HG03159 (cell line): Measurements from ENCODE around the gene ENAH.
A peak's percentile ranks its signal among the peaks of the same experiment; 100 is the strongest.

ENCODE experiments used
- ATAC-seq: cut with Tn5 transposase; IDR thresholded peaks from one replicate; pipeline ENCODE4 v1.9.1; 2021; ENCODE audit warnings: mild to moderate bottlenecking, moderate library complexity; ENCODE audit not compliant: unreplicated experiment

The ENAH gene

GRCh38 chr1:225506727-225507126 is 146.2 kb downstream of the ENAH start:
- no peak for ATAC-seq

GRCh38 chr1:225504776-225505175 is 148.1 kb downstream of the ENAH start:
- ATAC-seq = no peak

- no peak for ATAC-seq
Measured at GRCh38 chr1:225500624-225501192, 152.2 kb downstream of the ENAH start.

- ATAC-seq = no peak
Measured at GRCh38 chr1:225498549-225499136, 154.3 kb downstream of the ENAH start.

GRCh38 chr1:225494789-225495359 is 158.0 kb downstream of the ENAH start:
- ATAC-seq = no peak

GRCh38 chr1:225493591-225494246 is 159.2 kb downstream of the ENAH start:
- no peak for ATAC-seq

GRCh38 chr1:225488676-225489075 is 164.2 kb downstream of the ENAH start:
- ATAC-seq = no peak

- no peak for ATAC-seq
Measured at GRCh38 chr1:225486856-225487255, 166.1 kb downstream of the ENAH start.

- no peak for ATAC-seq
Measured at GRCh38 chr1:225485991-225486530, 166.9 kb downstream of the ENAH start.

GRCh38 chr1:225485226-225485625 is 167.7 kb downstream of the ENAH start:
- no peak for ATAC-seq

- no peak for ATAC-seq
Measured at GRCh38 chr1:225484657-225485214, 168.2 kb downstream of the ENAH start.

- ATAC-seq = no peak
Measured at GRCh38 chr1:225483818-225484656, 168.9 kb downstream of the ENAH start.

- no peak for ATAC-seq
Measured at GRCh38 chr1:225482421-225482950, 170.4 kb downstream of the ENAH start.

GRCh38 chr1:225481738-225482137 is 171.2 kb downstream of the ENAH start:
- ATAC-seq = no peak

- ATAC-seq = peak; percentile 86
Measured at GRCh38 chr1:225480825-225481434, 172.0 kb downstream of the ENAH start.

GRCh38 chr1:225479996-225480720 is 172.8 kb downstream of the ENAH start:
- no peak for ATAC-seq

GRCh38 chr1:225479341-225479740 is 173.6 kb downstream of the ENAH start:
- no peak for ATAC-seq

- ATAC-seq = no peak
Measured at GRCh38 chr1:225477296-225477911, 175.5 kb downstream of the ENAH start.

- ATAC-seq = no peak
Measured at GRCh38 chr1:225476538-225476988, 176.4 kb downstream of the ENAH start.
